HG03097 (cell line): ENCODE results near the gene PRR20B.
"Not testable (repeated sequence)": the region's sequence is repeated elsewhere in the genome, so short reads cannot be mapped to it uniquely, and the experiment has no call there.

Experiments
- ATAC-seq: cut with Tn5 transposase; IDR thresholded peaks from one replicate; pipeline ENCODE4 v1.9.1; 2021; ENCODE audit not compliant: unreplicated experiment, low FRiP score

The PRR20B gene

DNA sequence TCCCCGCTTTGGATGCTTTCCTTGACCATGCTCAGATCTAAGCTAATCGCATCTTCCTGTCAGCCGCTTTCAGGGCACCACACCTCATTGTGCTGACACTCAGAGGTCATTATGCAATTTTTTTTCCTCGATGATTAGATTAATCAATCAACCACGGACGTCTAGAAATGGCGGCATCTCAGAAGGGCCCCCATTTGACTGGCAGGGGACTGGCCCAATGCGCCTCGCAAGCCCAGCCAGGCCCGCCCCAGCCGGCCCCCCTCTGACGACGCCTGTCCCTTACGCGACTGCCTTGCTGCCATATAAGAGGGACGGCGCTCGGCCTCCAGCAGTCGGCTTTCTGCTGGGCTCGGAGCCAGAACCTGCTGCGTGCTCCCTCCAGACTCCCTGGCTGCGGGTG lies at the start of gene PRR20B:
PRR20B (plus strand) TSS at position 301 of the 400 bp plus-strand sequence. CDS start 387 bp downstream, outside the sequence.
- ATAC-seq = not testable (repeated sequence)

DNA sequence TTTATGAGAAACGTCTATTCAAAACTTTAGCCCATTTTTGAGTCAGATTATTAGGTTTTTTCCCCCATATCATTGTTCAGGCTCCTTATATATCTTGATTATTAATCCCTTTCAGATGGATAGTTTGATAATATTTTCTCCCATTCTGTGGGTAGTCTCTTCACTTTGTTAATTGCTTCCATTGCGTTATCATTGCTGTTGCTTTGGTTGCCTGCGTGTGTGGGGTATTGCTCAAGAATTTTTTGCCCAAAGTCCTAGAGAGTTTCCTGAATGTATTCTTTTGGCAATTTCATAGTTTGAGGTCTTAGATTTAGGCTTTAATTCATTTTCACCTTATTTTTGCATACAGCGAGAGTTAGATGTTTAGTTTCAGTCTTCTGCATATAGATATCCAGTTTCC lies 32.3 kb upstream of the PRR20B start:
- ATAC-seq = no peak

DNA sequence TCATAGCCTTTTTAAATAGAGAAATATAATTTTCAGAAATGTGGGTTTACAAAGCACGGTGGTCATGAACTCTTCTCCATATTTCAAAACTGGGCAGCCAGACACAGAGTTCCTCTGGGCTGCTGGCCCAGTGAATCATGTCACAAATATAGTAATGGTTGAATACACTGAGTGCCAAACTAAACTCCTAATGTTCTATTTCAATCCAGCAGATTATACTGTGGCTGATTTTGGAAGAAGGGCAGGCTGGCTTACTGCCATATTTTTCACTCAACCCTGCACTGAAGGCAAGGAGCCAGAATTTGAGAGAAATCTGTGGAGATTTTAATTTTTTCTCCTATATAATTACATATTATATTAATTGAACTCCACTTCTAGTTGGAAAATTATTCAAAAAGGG lies 23.6 kb upstream of the PRR20B start:
- no peak for ATAC-seq

DNA sequence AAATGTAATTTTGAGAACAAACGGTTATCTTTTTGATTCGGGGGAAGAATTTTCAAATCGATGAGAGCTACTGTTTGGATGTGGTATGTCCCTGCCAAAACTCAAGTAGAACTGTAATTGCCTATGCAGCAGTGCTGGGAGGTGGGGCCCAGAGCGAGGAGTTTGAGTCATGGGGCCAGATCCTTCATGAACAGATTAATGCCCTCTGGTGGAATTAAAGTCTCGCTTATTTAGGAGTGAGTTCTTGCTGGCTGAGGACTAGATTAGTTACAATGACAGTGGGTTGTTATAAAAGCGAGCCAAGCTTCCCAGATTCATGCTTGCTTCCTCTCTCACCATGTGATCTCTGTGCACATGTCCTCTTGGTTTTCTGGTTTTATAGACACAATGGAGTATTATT lies 18.4 kb upstream of the PRR20B start:
- no peak for ATAC-seq

DNA sequence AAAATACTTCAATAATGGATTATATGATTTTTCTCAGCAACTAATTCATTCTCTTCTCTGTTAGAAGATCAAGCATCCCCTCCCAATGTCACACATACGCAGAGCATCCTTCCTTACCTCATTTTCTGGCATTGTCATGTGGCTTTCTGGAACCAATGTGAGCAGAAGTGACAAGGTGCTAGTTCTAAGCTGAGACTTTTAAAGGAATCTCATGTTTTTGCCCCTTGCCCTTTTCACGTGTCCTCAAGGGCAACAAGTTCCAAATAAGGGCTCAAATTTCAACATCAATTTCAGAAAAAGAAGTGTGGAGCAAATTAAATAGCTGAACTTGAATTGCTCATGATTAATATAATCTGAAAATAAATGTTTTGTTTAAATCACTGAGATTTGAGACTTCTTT lies 11.2 kb upstream of the PRR20B start:
- no peak for ATAC-seq

DNA sequence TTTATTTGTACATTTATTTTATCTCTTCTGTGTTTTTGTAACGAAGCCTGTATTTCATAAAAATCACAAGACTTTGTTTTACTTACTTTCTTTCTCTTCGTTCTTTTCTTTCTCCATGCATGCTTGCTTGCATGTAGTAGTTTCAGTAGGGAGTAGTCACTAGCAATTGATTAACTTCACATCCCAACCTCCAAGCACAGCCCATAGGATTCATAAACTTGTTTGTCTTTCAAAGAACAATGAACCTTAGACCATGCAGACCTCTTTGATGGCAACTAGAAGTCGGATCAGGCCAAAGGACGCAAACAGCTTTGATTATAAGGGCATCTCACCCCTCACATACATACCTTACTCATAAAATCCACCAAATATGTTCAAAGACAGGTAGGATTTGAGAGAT lies 9.7 kb upstream of the PRR20B start:
- ATAC-seq = no peak

DNA sequence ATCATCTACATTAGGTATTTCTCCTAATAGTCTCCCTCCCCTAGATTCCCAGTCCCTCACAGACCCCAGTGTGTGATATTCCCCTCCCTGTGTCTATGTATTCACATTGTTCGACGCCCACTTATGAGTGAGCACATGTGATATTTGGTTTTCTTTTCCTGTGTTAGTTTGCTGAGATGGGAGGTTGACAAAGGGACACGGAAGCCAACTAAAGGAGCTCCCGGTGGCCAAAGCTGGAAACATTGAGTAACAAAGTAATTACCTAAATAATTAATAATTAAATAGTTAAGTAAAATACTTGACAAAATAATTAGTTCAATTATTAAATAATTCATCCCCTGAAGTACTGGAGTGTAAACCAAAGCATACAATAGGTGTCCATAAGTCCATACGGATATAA lies 8.3 kb upstream of the PRR20B start:
- no peak for ATAC-seq

DNA sequence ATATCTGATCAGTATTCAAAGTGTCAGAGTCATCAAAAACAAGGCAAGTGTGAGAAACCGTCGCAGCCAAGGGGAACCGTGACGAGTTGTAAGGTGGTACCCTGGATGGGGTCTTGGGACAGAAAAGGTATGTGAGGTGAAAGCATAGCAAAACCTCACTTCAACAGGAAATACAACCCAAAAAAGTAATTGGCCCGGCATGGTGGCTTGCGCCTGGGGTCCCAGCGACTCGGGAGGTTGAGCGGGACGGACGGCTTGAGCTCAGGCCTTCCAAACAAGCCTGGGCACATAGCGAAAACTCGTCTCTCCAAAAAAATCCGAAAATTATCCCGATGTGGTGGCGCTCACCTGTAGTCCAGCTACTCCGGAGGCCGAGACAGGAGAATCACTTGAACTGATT lies 7.5 kb upstream of the PRR20B start:
- not testable (repeated sequence) for ATAC-seq

DNA sequence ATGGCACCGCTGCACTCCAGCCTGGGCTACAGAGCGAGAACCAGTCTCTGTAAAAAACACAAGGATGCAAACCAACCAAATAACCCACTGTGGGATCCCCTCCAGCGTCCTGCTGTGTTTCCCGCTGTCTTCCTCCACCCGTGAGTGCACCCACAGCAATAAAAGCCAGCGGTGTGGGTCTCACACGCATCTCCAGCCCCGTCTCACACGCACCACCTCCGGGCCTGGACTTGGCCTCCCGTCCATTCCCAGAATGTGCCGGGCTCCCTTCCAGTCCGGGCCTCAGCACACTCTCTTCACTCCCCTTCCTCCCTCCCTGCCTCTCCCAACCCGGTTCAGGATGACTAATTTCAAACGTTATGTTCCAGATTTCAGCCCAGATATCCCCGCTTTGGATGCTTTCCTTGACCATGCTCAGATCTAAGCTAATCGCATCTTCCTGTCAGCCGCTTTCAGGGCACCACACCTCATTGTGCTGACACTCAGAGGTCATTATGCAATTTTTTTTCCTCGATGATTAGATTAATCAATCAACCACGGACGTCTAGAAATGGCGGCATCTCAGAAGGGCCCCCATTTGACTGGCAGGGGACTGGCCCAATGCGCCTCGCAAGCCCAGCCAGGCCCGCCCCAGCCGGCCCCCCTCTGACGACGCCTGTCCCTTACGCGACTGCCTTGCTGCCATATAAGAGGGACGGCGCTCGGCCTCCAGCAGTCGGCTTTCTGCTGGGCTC lies 6.9 kb upstream of the PRR20B start, which contains the start of gene PRR20A:
PRR20A (plus strand) TSS at position 684 of the 734 bp plus-strand sequence. CDS start 387 bp downstream, outside the sequence.
- not testable (repeated sequence) for ATAC-seq

DNA sequence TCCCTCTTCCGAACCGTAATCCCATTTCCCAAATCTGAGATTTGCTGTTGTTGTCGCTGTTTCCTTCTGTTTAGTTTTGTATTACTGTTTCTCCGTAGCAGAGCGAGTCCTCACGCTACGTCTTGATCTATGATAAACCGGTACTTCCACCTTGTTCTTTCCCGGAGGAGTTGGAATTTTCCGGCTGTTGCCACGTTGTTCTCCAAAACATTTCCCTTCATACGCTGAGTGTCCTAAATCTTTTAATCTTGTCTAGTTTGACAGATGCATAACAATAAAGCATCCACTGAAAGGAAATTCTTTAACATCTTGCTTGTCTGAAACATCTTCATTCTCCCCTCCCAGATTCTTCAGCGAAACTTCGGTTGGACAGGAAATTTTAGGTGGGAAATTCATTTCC lies 818 bp downstream of the PRR20B start:
- not testable (repeated sequence) for ATAC-seq

DNA sequence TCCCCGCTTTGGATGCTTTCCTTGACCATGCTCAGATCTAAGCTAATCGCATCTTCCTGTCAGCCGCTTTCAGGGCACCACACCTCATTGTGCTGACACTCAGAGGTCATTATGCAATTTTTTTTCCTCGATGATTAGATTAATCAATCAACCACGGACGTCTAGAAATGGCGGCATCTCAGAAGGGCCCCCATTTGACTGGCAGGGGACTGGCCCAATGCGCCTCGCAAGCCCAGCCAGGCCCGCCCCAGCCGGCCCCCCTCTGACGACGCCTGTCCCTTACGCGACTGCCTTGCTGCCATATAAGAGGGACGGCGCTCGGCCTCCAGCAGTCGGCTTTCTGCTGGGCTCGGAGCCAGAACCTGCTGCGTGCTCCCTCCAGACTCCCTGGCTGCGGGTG lies 6.5 kb downstream of the PRR20B start, which contains the start of gene PRR20C:
PRR20C (plus strand) TSS at position 301 of the 400 bp plus-strand sequence. CDS start 387 bp downstream, outside the sequence.
- not testable (repeated sequence) for ATAC-seq

DNA sequence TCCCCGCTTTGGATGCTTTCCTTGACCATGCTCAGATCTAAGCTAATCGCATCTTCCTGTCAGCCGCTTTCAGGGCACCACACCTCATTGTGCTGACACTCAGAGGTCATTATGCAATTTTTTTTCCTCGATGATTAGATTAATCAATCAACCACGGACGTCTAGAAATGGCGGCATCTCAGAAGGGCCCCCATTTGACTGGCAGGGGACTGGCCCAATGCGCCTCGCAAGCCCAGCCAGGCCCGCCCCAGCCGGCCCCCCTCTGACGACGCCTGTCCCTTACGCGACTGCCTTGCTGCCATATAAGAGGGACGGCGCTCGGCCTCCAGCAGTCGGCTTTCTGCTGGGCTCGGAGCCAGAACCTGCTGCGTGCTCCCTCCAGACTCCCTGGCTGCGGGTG lies 13.0 kb downstream of the PRR20B start, which contains the start of gene PRR20D:
PRR20D (plus strand) TSS at position 301 of the 400 bp plus-strand sequence. CDS start 387 bp downstream, outside the sequence.
- not testable (repeated sequence) for ATAC-seq

DNA sequence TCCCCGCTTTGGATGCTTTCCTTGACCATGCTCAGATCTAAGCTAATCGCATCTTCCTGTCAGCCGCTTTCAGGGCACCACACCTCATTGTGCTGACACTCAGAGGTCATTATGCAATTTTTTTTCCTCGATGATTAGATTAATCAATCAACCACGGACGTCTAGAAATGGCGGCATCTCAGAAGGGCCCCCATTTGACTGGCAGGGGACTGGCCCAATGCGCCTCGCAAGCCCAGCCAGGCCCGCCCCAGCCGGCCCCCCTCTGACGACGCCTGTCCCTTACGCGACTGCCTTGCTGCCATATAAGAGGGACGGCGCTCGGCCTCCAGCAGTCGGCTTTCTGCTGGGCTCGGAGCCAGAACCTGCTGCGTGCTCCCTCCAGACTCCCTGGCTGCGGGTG lies 19.6 kb downstream of the PRR20B start, which contains the start of gene PRR20E:
PRR20E (plus strand) TSS at position 301 of the 400 bp plus-strand sequence. CDS start 387 bp downstream, outside the sequence.
- ATAC-seq = not testable (repeated sequence)

DNA sequence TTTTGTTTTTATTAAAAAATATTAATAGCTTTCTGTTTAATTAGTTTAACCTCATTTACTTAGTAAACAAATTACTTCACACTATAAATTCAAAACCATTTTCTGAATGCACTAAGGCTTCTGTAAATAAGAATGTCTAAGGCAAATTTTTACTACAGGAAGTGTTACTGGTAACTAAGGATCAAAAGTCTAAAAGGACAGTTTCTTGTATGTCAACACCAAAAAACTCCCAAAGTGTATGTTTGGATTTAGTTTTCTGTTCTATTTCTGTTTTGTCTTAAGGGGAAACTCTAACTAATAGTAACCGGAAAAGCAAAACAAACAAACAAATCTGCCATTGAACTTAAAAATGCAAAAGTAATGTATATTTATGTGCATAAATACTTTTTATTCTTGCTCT lies 44.4 kb downstream of the PRR20B start:
- ATAC-seq = no peak
